Fibroblast of the aortic adventitia (primary cell): ENCODE results near the gene ZNF664. TPM values are rescaled to one million over a fixed set of nuclear protein-coding genes. Genes with fewer than 3 reads are reported as not detected.

ENCODE experiments used
- DNase-seq: peaks from one replicate; pipeline ENCODE4 v3.0.0-alpha.2; 2010; ENCODE audit warnings: low read depth
- H3K4me3 ChIP-seq: 2 replicates; pipeline ENCODE4 v1.5.1; 2011; ENCODE audit warnings: low read depth, mild to moderate bottlenecking, control low read depth, low read length, moderate library complexity
- CTCF ChIP-seq: IDR thresholded peaks from 2 replicates; pipeline ENCODE4 v1.5.1; 2011; ENCODE audit warnings: mild to moderate bottlenecking, low read length, control low read depth, inconsistent platforms; ENCODE audit not compliant: insufficient read depth
- total RNA-seq: library from RNA; depleted of rRNA; stranded (reverse); fragments of >200 nt; gene quantifications from 2 replicates; pipeline ENCODE4 v1.2.3, GENCODE V29; 2012; ENCODE audit warnings: low replicate concordance

Gene ZNF664
- total RNA-seq, 1 donor = 73.3 TPM

GRCh38 chr12:123997033-123997822 lies 24.2 kb downstream of the ZNF664 start:
- H3K4me3 ChIP-seq = no peak overlapping the region
- DNase-seq = no peak
- TF ChIP-seq CTCF = no peak

- H3K4me3 ChIP-seq = no peak overlapping the region
- TF ChIP-seq CTCF = no peak
- no peak for DNase-seq
Measured at GRCh38 chr12:123997908-123998307, 24.9 kb downstream of the ZNF664 start.

GRCh38 chr12:123998344-123998990 lies 25.5 kb downstream of the ZNF664 start:
- no peak for DNase-seq
- no peak overlapping the region for H3K4me3 ChIP-seq
- TF ChIP-seq CTCF = no peak

GRCh38 chr12:123998991-123999359 lies 26.0 kb downstream of the ZNF664 start:
- H3K4me3 ChIP-seq = no peak overlapping the region
- DNase-seq = peak; percentile 56
- TF ChIP-seq CTCF = no peak

- no peak for DNase-seq
- TF ChIP-seq CTCF = no peak
Measured at GRCh38 chr12:124000111-124000510, 27.1 kb downstream of the ZNF664 start.

GRCh38 chr12:124001343-124001742 lies 28.3 kb downstream of the ZNF664 start:
- H3K4me3 ChIP-seq = no peak overlapping the region
- TF ChIP-seq CTCF = no peak
- DNase-seq = no peak

More at GRCh38 chr12:124000111-124000510, 27.1 kb downstream of the ZNF664 start:
- H3K4me3 ChIP-seq = no peak overlapping the region
